Testis (tissue), 3 donors: ENCODE measurements around the gene MYOG. TPM values are rescaled to one million over a fixed set of nuclear protein-coding genes. Genes with fewer than 3 reads are reported as not detected.

Experiments used
- DNase-seq: peaks from one replicate; pipeline ENCODE4 v3.0.0-alpha.2; 2019
- H3K27ac ChIP-seq, 2 donors: fragments of 200-600 bp; sonication (generic); one replicate each; pipeline ENCODE4 v1.5.1; 2019
- H3K27me3 ChIP-seq: fragments of 200-600 bp; sonication (generic); one replicate; pipeline ENCODE4 v1.5.1; 2019
- H3K36me3 ChIP-seq: fragments of 200-600 bp; sonication (generic); one replicate; pipeline ENCODE4 v1.5.1; 2017; ENCODE audit warnings: low read depth; ENCODE audit errors: missing control alignments
- H3K4me1 ChIP-seq: fragments of 200-600 bp; sonication (generic); one replicate; pipeline ENCODE4 v1.5.1; 2019
- H3K4me3 ChIP-seq, 2 donors: fragments of 200-600 bp; sonication (generic); one replicate each; pipeline ENCODE4 v1.5.1; 2017 to 2019
- H3K9me3 ChIP-seq: fragments of 200-600 bp; sonication (generic); one replicate; pipeline ENCODE4 v1.5.1; 2017
- CTCF ChIP-seq, 3 experiments: fragments of 450-650 bp in 2 of 3; fragments of 200-600 bp in 1 of 3; sonication (generic) in 1 of 3; IDR thresholded peaks; one replicate each; pipeline ENCODE4 v1.5.1; 2016 to 2019; ENCODE audit warnings: antibody characterized with exemption in 3 of 3, mild to moderate bottlenecking in 2 of 3, moderate library complexity in 1 of 3
- POLR2A ChIP-seq: fragments of 450-650 bp; IDR thresholded peaks from one replicate; pipeline ENCODE4 v1.6.1; 2017; ENCODE audit warnings: antibody characterized with exemption, mild to moderate bottlenecking, moderate library complexity
- WGBS, 2 donors: methylation state at CpG; one replicate each; pipeline ENCODE4 v1.1.5; 2018; 5-methylcytosine and 5-hydroxymethylcytosine counted together
- intact Hi-C: fragments of 100-400 bp; cut with DNase I; formaldehyde crosslinking; loops from one replicate; pipeline ENCODE4 v1.15.1; 2023; ENCODE audit warnings: low total_unique reads
- polyA plus RNA-seq: library from polyadenylated mRNA; stranded (reverse); fragments of 350-450 nt; fragmentation: Illumina TruSeq; extraction: RNeasy Lipid Tissue Mini Kit (QIAGEN cat#74804); gene quantifications from one replicate; pipeline ENCODE4 v1.2.3, GENCODE V29; 2014; ENCODE audit warnings: low read depth, low replicate concordance; ENCODE audit not compliant: insufficient read depth
- total RNA-seq, 2 donors: library from RNA; depleted of rRNA; stranded (reverse); fragments of >200 nt; gene quantifications; one replicate each; pipeline ENCODE4 v1.2.3, GENCODE V29; 2016

The MYOG gene
- total and polyA plus RNA-seq, 3 donors from 2014 or later = 0.25 to 1.2 (median 0.47) TPM

DNA sequence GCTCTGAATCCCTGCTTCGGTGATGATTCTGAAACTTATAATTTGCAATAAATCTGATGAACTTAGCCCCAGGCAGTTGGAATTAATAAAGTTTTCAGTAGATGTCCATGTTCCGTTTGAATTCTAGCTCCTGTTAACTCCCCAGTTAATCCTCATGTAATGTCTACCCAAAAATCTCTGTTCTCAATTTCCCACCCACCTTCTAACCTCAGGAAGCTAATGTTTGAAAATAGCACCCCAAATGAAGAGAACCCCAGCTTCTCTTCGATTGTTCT is 3.6 kb downstream of the MYOG start:
- H3K27ac ChIP-seq = no peak overlapping the region
- no peak overlapping the region for H3K4me3 ChIP-seq
- H3K36me3 ChIP-seq = no peaks in the 10 kb centered on the region
- H3K4me1 ChIP-seq = no peaks in the 10 kb centered on the region
- no peak for DNase-seq
- intact Hi-C loops = no loop called here
- H3K27me3 ChIP-seq = no peaks in the 10 kb centered on the region
- TF ChIP-seq CTCF (IDR thresholded peaks at IDR 0.05) (no peak), POLR2A (no peak)
- WGBS, 2 donors = 67 to 73% methylated on average over 3 of the region's 3 CpGs
- no peaks in the 10 kb centered on the region for H3K9me3 ChIP-seq

GRCh38 chr1:203081465-203082230 is 4.2 kb downstream of the MYOG start:
- Histone ChIP-seq H3K36me3 (no peaks in the 10 kb centered on the region), H3K4me3 (no peak overlapping the region), H3K4me1 (no peaks in the 10 kb centered on the region), H3K27ac (no peak overlapping the region), H3K27me3 (no peaks in the 10 kb centered on the region), H3K9me3 (no peaks in the 10 kb centered on the region)
- intact Hi-C loops = no loop called here
- TF ChIP-seq POLR2A = no peak
- TF ChIP-seq CTCF (IDR thresholded peaks at IDR 0.05) = no peak
- WGBS, 2 donors = 65 to 67% methylated on average over 8 to 9 of the region's 9 CpGs
- no peak for DNase-seq

GRCh38 chr1:203080456-203080855 is 5.4 kb downstream of the MYOG start:
- WGBS, 2 donors = 92 to 95% methylated on average over 5 of the region's 5 CpGs
- H3K27me3 ChIP-seq = no peaks in the 10 kb centered on the region
- no peaks in the 10 kb centered on the region for H3K9me3 ChIP-seq
- H3K4me3 ChIP-seq = no peak overlapping the region
- intact Hi-C loops = no loop called here
- no peaks in the 10 kb centered on the region for H3K36me3 ChIP-seq
- DNase-seq = no peak
- no peak for TF ChIP-seq CTCF (IDR thresholded peaks at IDR 0.05)
- TF ChIP-seq POLR2A = no peak
- H3K27ac ChIP-seq = no peak overlapping the region
- H3K4me1 ChIP-seq = no peaks in the 10 kb centered on the region

GRCh38 chr1:203078478-203078877 is 7.3 kb downstream of the MYOG start:
- intact Hi-C loops = no loop called here
- no peak for DNase-seq
- H3K9me3 ChIP-seq = no peaks in the 10 kb centered on the region
- 95 to 97% methylated on average over 3 of the region's 3 CpGs for WGBS, 2 donors
- TF ChIP-seq CTCF (IDR thresholded peaks at IDR 0.05) (no peak), POLR2A (no peak)
- no peaks in the 10 kb centered on the region for H3K4me1 ChIP-seq
- H3K36me3 ChIP-seq = no peaks in the 10 kb centered on the region
- no peak overlapping the region for H3K27ac ChIP-seq
- H3K27me3 ChIP-seq = no peaks in the 10 kb centered on the region
- no peak overlapping the region for H3K4me3 ChIP-seq

DNA sequence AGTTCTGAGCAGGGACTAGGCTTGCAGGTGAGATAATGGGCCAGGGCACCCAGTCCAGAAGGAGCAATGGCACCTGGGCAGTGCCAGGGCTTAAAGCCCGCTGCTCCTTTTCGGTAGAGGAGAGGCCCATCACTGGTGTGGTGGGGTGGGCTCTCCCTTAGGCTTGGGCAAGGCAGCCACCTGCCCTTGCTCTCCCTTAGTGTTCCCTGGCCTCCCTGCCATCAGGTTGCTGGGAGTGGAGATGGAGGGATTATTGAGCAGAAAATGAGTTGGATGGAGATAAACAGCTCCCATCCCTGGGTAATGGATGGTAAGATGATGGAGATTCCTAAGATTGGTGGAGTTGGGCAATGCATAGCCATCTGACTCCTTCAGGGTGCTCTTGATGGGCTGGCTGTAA is 7.9 kb downstream of the MYOG start:
- no peak overlapping the region for H3K27ac ChIP-seq
- 94 to 100% methylated on average over 2 of the region's 2 CpGs for WGBS, 2 donors
- no peaks in the 10 kb centered on the region for H3K27me3 ChIP-seq

More for the DNA sequence above, 7.9 kb downstream of the MYOG start:
- TF ChIP-seq POLR2A = no peak
- TF ChIP-seq CTCF (IDR thresholded peaks at IDR 0.05) = no peak
- DNase-seq = no peak
- intact Hi-C loops = no loop called here
- Histone ChIP-seq H3K36me3 (no peaks in the 10 kb centered on the region), H3K4me1 (no peaks in the 10 kb centered on the region), H3K4me3 (no peak overlapping the region), H3K9me3 (no peaks in the 10 kb centered on the region)
